Measurements from ENCODE around the gene EGLN2. TPM values are rescaled to one million over a fixed set of nuclear protein-coding genes. Genes with fewer than 3 reads are reported as not detected.
A peak's percentile ranks its signal among the peaks of the same experiment; 100 is the strongest.
"Not testable (repeated sequence)": the region's sequence is repeated elsewhere in the genome, so short reads cannot be mapped to it uniquely, and the experiment has no call there.

EGLN2 gene
- total and polyA plus RNA-seq, 5 experiments from 2014 or later: 104 to 243 (median 214) TPM

DNA sequence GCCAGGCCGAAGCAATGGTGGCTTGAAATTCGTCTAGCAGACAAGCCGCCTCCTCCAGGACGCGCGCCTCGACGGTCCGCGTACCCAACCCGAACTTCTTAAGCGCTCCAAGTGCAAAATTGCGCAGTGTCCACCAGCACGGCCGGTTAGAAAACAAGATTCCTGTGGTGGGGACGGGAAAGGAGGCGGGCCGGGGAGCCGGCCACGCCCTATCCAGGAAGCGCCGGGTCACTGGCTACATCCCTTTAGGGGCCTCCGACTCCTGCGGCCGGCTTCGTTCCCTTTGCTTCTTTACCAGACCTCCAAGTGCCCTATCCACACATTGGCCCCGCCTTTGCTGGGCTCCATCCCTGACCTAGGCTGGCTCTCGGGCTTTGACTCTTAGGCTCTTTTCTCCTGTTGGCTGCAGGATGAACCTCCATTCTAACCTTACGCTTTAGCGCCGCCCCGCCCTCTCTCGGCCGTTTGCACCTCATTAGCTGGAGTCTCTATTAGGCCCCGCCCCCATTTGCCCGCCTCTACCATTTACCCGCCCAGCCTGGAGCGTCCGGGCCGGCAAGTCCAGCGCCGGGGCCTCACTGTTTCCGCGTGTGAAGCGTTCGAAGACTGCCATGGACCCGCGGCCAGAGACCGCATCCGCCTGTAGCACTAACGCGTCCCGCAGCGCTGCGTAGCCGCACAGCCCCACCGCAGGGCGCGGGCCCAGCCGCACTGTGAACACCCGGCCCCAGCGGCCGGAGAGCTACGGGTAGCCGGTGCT lies 11.8 kb downstream of the EGLN2 start:
- ATAC-seq (peak; percentile 43 to 62), DNase-seq (peak in 5 of 10 donors; percentile 51 to 71 (median 57))
- Mint-ChIP-seq H3K4me1 (peaks cover 44 to 63% (median 60%) of the 10 kb centered on the region in 4 donors), H3K4me3 (peak overlapping the region; percentile 86 to 97 (median 92)), H3K36me3 (peaks cover 0 to 16% (median 10%) of the 10 kb centered on the region in 3 donors), H3K27ac (peak overlapping the region; percentile 80 to 99 (median 95))
- H3K9me3 Mint-ChIP-seq, H3K27me3 Mint-ChIP-seq: not testable (repeated sequence)
- POLR2A ChIA-PET: interaction anchor here (0.7 to 1.6 kb wide), 4 partner anchors 8 to 147 kb away, joined by 3 to 10 read pairs (median 4); partner anchors contain the start of genes ACTMAP, EGLN2 and SNRPA

DNA sequence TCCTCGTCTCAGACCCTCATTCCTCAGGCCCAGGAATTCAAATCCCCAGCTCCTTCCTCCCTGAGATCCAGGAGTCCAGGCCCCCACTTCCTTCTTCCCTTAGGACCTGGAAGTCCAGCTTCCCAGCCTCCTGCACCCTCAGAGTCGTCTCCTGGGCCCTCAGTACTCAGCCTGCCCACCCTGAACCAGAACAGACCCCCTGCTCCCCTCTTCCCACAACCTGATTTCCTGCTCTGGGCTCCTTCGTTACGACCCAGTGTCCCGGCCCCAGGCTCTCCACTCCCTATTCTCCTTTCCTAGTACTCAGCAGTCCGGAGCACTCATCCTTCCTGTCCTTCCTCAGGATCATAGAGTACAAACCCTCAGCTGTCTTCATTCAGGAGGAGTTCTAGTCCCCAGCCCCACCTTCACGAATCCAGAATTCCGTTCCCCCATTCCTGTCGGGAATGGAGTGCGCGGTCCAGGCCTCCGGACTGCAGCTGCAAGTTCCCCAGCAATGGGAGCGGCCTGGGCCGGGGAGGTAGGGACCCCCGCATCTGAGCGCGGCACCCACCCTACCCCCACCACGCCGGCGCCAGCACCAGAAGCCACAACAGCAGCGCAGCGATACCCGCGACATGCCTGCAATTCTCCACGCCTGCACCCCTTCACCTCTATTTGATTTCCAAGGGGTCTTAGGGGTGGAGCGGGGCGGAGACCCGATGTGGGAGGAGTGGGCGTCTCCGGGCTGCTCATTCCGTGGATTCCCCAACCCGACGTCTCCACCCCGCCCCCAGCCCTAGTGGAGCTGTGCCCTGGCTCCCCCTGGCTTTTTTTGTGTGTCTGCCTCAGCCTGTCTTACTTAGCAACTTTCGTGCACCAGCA lies 12.7 kb downstream of the EGLN2 start:
- POLR2A ChIA-PET: interaction anchor here (0.6 to 1.6 kb wide), 8 partner anchors 9 to 158 kb away, joined by 3 to 10 read pairs (median 4); partner anchors contain the start of genes ACTMAP, EGLN2, RAB4B and SNRPA
- Mint-ChIP-seq H3K4me1 (peaks cover 39 to 56% (median 52%) of the 10 kb centered on the region in 4 donors), H3K27ac (peak overlapping the region; percentile 80 to 97 (median 92)), H3K4me3 (peak overlapping the region; percentile 86 to 97 (median 92)), H3K36me3 (peaks cover 0 to 14% (median 8%) of the 10 kb centered on the region in 3 donors), H3K27me3 (no peaks in the 10 kb centered on the region), H3K9me3 (no peaks in the 10 kb centered on the region)
- DNase-seq (peak in 5 of 10 donors; percentile 45 to 75 (median 48)), ATAC-seq (peak; percentile 27 to 54)

DNA sequence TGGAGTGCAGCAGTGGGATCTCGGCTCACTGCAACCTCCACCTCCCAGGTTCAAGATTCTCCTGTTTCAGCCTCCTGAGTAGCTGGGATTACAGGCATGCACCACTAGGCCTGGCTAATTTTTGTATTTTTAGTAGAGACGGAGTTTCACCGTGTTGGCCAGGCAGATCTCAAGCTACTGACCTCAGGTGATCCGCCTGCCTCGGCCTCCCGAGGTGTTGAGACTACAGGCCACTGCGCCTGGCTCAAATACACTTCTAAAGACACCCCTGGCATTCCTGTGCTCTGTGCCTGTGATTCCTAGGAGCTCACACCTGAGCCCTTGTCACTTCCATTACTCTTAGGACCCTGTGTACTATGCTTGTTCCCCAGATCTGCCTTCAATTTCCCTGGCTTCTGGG lies 13.6 kb downstream of the EGLN2 start:
- Mint-ChIP-seq H3K4me3 (peak overlapping the region; percentile 86 to 97 (median 92)), H3K27ac (peak overlapping the region; percentile 49 to 96 (median 88)), H3K4me1 (peaks cover 31 to 53% (median 46%) of the 10 kb centered on the region in 4 donors)
- not testable (repeated sequence) for H3K9me3 Mint-ChIP-seq, H3K36me3 Mint-ChIP-seq, ATAC-seq, H3K27me3 Mint-ChIP-seq
- peak in 1 of 10 donors; percentile 43 for DNase-seq
- POLR2A ChIA-PET: interaction anchor here (0.6 to 1.6 kb wide), 6 partner anchors 9 to 1434 kb away, joined by 3 to 8 read pairs (median 4); partner anchors contain the start of genes ACTMAP, EGLN2, RAB4B and SNRPA

DNA sequence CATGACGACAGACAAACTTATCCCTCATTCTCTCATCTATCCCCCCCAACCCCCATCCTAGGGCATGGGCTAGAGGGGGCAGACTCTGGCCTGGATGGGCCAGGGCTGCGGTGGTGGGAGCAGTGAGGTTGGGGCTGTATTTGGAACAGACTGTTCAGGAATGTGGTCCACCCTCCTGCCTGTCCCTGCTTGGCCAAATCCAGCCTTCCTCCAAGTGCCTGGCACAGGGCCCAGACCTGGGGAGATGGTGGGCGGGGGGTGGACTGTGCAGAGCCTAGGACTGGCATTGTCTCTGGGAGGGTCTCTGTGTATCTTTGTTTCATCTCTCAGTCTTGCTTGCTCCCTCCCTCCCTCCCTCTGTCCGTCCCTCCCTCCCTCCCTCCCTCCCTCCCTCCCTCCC lies 14.2 kb downstream of the EGLN2 start:
- Mint-ChIP-seq H3K36me3 (peaks cover 0 to 3% (median 0%) of the 10 kb centered on the region in 3 donors), H3K27ac (peak overlapping the region in 5 of 10 donors; percentile 49 to 94 (median 77)), H3K9me3 (no peaks in the 10 kb centered on the region), H3K4me1 (peaks cover 30 to 52% (median 45%) of the 10 kb centered on the region in 4 donors), H3K4me3 (peak overlapping the region in 9 of 10 donors; percentile 86 to 96 (median 92)), H3K27me3 (no peaks in the 10 kb centered on the region)
- DNase-seq (peak in 1 of 10 donors; percentile 49), ATAC-seq (no peak)
- POLR2A ChIA-PET: interaction anchor here (0.8 kb wide), 1 partner anchor 493 kb away, joined by 3 read pairs; no protein-coding TSS in a partner anchor

DNA sequence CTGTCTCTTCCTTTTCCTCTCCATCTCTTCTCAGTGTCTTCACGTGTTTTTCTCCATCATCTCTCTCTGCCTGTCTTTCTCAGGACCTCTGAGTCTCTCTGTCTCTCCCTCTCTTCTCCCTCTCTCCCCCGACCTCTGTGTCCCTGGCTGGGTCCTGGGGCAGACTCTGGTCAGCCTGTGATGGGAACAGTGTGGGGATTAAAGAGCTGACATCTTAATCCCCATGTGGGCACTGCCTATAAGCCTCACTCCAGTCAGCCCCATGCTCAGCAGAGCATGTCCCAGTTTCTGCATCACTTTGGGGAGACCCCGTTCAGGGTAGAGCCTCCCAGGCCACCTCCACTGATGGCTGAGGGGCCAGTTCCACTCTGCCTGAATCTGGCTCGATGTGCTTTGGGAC lies 16.2 kb downstream of the EGLN2 start:
- POLR2A ChIA-PET: no interaction called here
- no peak for ATAC-seq
- peak overlapping the region in 5 of 10 donors; percentile 12 to 93 (median 54) for H3K27ac Mint-ChIP-seq
- H3K36me3 Mint-ChIP-seq: no peaks in the 10 kb centered on the region
- peaks cover 38 to 55% (median 49%) of the 10 kb centered on the region in 4 donors for H3K4me1 Mint-ChIP-seq
- no peaks in the 10 kb centered on the region for H3K27me3 Mint-ChIP-seq
- H3K4me3 Mint-ChIP-seq: no peak overlapping the region
- H3K9me3 Mint-ChIP-seq: no peaks in the 10 kb centered on the region
- no peak for DNase-seq

DNA sequence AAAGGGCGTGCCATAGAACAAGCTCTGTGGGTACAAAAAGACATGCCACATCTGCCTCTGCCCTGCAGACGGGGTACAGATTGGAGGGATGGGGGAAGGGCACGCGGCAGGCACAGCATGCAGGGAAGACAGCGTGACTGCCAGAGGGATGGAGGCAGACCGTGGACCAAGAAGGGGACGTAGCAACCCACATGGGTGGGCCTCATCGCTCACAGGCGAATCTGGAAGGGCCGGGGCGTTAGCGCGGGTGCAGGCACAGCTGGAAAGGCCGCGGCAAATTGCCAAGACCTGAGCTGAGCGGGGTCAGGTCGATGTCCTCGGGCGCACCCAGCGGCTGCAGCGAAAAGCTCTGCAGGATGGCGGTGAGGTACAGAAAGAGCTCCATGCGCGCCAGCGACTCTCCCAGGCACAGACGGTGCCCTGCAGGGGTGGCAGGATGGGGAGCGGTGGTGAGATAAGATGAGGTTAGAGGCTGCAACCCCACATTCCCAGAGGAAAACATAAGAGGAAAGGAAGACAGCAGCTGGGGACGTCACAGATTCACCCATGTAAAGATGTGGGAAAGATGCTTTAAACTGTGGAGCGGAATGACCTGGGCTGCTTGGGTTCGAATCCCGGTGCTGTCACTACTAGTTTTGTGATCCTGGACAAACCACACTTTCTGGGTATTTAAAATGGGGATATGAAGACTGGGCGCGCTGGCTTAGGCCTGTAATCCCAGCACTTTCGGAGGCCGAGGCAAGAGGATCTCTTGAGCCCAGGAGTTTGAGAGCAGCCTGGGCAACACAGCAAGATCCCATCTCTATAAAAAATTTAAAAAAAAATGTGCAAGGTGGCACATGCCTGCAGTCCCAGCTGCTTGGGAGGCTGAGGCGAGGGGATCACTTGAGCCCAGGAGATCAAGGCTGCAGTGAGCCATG lies 19.7 kb downstream of the EGLN2 start:
- Mint-ChIP-seq H3K4me3 (peak overlapping the region; percentile 81 to 91 (median 88)), H3K27ac (peak overlapping the region; percentile 82 to 97 (median 90)), H3K4me1 (peaks cover 23 to 49% (median 28%) of the 10 kb centered on the region in 4 donors)
- H3K9me3 Mint-ChIP-seq, H3K27me3 Mint-ChIP-seq, H3K36me3 Mint-ChIP-seq: not testable (repeated sequence)
- DNase-seq (peak; percentile 61 to 86 (median 71)), ATAC-seq (peak; percentile 91 to 94)
- POLR2A ChIA-PET: interaction anchor here (1.0 to 2.7 kb wide), 11 partner anchors 12 to 156 kb away, joined by 3 to 15 read pairs (median 3); partner anchors contain the start of genes ACTMAP, EGLN2 and SNRPA

DNA sequence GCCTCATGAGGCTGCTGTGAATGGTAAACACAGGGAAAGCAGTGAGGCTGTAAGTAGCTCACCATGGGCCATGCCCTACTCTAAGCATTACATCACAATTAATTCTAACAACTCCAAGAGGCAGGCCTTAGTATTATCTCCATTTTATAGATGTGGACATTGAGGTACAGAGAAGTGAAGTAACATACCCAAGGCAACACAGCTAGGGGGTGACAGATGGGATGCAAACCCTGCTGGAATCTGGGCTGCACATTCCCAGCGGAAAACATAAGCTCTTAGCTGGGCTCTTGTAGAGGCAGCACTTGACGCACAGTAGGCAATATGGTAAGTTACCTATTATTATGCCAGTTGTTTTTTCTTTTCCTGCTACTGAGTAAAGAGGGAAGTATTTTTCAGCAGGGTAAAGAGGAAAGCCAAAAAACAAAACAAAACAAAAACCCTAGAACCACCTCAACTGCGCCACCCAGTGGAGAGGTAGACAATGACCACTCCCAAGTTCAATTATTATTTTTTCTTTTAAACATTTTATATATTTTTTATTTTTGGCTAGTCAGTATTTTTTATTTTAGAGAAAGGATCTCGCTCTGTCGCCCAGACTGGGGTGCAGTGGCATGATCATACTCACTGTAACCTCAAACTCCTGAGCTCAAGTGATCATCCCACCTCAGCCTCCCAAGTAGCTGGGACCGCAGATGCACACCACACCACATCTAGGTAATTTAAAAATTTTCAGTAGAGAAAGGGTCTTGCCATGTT lies 20.7 kb downstream of the EGLN2 start:
- DNase-seq: peak in 9 of 10 donors; percentile 52 to 78 (median 68)
- Mint-ChIP-seq H3K27ac (peak overlapping the region; percentile 71 to 97 (median 88)), H3K4me1 (peaks cover 22 to 50% (median 33%) of the 10 kb centered on the region in 4 donors), H3K4me3 (peak overlapping the region in 7 of 10 donors; percentile 11 to 60 (median 26))
- H3K27me3 Mint-ChIP-seq, H3K36me3 Mint-ChIP-seq, H3K9me3 Mint-ChIP-seq: not testable (repeated sequence)
- peak; percentile 21 for ATAC-seq
- POLR2A ChIA-PET: interaction anchor here (0.6 to 2.7 kb wide), 12 partner anchors 12 to 157 kb away, joined by 3 to 15 read pairs (median 4); partner anchors contain the start of genes ACTMAP, EGLN2, RAB4B and SNRPA

DNA sequence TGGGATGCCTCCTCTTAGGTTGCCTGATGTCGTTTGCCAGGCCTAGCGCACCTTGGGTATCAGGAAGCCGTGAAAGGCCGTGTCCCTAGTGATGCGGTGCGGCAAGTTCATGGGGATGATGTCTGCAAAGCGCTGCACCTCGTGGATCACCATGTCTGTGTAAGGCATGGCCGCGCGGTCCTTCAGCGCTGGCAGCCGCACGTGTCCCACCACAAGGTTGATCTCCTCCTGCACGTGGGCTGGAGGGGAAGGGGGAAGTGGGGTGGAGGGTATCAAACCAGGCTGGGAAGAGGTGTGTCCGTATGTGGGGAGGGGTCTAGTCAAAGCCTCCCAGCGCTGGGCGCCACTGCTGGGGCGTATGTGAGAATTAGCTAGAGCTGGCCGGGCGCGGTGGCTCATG lies 23.2 kb downstream of the EGLN2 start:
- Mint-ChIP-seq H3K4me1 (peaks cover 30 to 65% (median 55%) of the 10 kb centered on the region in 4 donors), H3K36me3 (peaks cover 0 to 2% (median 0%) of the 10 kb centered on the region in 3 donors), H3K27me3 (no peaks in the 10 kb centered on the region), H3K9me3 (peaks cover 0 to 2% (median 0%) of the 10 kb centered on the region in 9 donors), H3K4me3 (no peak overlapping the region), H3K27ac (peak overlapping the region in 6 of 10 donors; percentile 33 to 85 (median 64))
- no peak for ATAC-seq
- no peak for DNase-seq
- POLR2A ChIA-PET: no interaction called here

DNA sequence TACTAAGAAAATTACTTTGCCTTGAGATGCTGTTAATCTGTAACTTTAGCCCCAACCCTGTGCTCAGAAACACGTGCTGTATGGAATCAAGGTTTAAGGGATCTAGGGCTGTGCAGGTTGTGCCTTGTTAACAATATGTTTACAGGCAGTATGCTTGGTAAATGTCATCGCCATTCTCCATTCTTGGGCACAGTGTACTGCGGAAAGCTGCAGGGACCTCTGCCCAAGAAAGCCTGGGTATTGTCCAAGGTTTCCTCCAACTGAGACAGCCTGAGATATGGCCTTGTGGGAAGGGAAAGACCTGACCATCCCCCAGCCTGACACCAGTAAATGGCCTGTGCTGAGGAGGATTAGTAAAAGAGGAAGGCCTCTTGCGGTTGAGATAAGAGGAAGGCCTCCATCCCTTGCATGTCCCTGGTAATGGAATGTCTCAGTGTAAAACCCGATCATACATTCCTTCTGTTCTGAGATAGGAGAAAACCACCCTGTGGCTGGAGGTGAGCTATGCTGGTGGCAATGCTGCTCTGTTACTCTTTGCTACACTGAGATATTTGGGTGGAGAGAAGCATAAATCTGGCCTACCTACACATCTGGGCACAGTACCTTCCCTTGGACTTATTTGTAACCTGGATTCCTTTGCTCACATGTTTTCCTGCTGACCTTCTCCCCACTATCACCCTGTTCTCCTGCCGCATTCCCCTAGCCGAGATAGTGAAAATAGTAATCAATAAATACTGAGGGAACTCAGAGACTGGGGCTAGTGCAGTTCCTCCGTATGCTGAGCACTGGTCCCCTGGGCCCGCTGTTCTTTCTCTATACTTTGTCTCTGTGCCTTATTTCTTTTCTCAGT lies 23.9 kb downstream of the EGLN2 start:
- H3K27ac Mint-ChIP-seq: peak overlapping the region in 9 of 10 donors; percentile 15 to 94 (median 81)

DNA sequence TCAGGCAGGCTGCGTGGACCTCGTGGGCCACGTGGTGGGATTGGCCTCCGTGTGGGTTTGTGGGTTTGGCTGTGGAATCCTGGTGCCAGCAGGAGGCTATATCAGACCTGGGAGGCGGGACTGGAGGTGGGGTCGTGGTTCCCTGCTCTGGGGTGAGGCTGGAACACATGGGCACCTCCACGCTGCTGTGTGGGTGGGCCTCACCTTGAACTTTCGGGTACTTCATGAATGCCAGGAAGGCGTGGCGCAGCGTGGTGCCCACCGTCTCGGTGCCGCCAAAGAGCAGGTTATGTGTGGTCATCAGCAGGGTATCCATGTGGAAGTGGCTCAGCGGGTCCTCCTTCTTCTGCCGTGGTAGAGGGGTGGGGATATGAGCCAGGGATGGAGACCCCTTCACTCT lies 25.9 kb downstream of the EGLN2 start:
- H3K36me3 Mint-ChIP-seq, DNase-seq, H3K27me3 Mint-ChIP-seq, ATAC-seq, H3K9me3 Mint-ChIP-seq: not testable (repeated sequence)
- Mint-ChIP-seq H3K4me1 (peaks cover 20 to 49% (median 42%) of the 10 kb centered on the region in 4 donors), H3K4me3 (peak overlapping the region in 1 of 10 donors; percentile 22), H3K27ac (peak overlapping the region in 9 of 10 donors; percentile 73 to 99 (median 92))
- POLR2A ChIA-PET: interaction anchor here (0.6 to 0.7 kb wide), 2 partner anchors 107 to 204 kb away, joined by 3 read pairs; no protein-coding TSS in a partner anchor

More for the DNA sequence above, 23.9 kb downstream of the EGLN2 start:
- H3K4me1 Mint-ChIP-seq: peaks cover 29 to 65% (median 56%) of the 10 kb centered on the region in 4 donors
- not testable (repeated sequence) for H3K36me3 Mint-ChIP-seq, DNase-seq, H3K4me3 Mint-ChIP-seq, H3K9me3 Mint-ChIP-seq, H3K27me3 Mint-ChIP-seq, ATAC-seq
- POLR2A ChIA-PET: interaction anchor here (0.6 to 0.8 kb wide), 2 partner anchors 18 to 41 kb away, joined by 3 to 5 read pairs; no protein-coding TSS in a partner anchor

All from naive thymus-derived CD8-positive, alpha-beta T cell (primary cell).